Left colon (tissue), 2 donors: ENCODE data around the gene SMAD6. TPM values are rescaled to one million over a fixed set of nuclear protein-coding genes. Genes with fewer than 3 reads are reported as not detected.
A peak's percentile ranks its signal among the peaks of the same experiment; 100 is the strongest.

ENCODE experiments used
- ATAC-seq: fragments of 200-7000 bp; cut with Tn5 transposase; one replicate; pipeline ENCODE4 v1.9.1; 2020; ENCODE audit warnings: mild to moderate bottlenecking, moderate library complexity
- DNase-seq, 2 donors: peaks; one replicate each; pipeline ENCODE4 v3.0.0-alpha.2; 2020
- intact Hi-C, 2 donors: fragments of 100-400 bp; cut with DNase I in 1 of 2; cut with micrococcal nuclease in 1 of 2; formaldehyde crosslinking; loops; one replicate each; pipeline versions ENCODE4 v1.11.2 to v1.14.0; 2022; cut with DNase I, micrococcal nuclease
- total RNA-seq, 2 donors: library from RNA; stranded (reverse); fragmentation: NEBNext Ultra II Directional; extraction: Animal tissue kit (Norgen Biotek cat#: 25700); gene quantifications; one replicate each; pipeline ENCODE4 v1.2.1, GENCODE V29; 2021
- donor health status: DM: no; HTN: no; CAD: no.
- donor health status: DM: yes; HTN: yes; CAD: no.

Gene SMAD6
- total RNA-seq, 2 donors from 2014 or later = 9.6 to 11.2 TPM

GRCh38 chr15:66713843-66714508, 11.9 kb downstream of the SMAD6 start:
- ATAC-seq (no peak), DNase-seq (no peak)
- intact Hi-C loops = no loop called here

- ATAC-seq (peak; percentile 42), DNase-seq (no peak)
Measured at GRCh38 chr15:66714543-66714981, 12.5 kb downstream of the SMAD6 start.

GRCh38 chr15:66715181-66715624, 13.2 kb downstream of the SMAD6 start:
- intact Hi-C loops = no loop called here
- ATAC-seq (peak; percentile 67), DNase-seq (no peak)

More at GRCh38 chr15:66714543-66714981, 12.5 kb downstream of the SMAD6 start:
- intact Hi-C loops = no loop called here

GRCh38 chr15:66715720-66716655, 14.0 kb downstream of the SMAD6 start:
- DNase-seq = no peak
- ATAC-seq = no peak
- intact Hi-C loops = no loop called here

- intact Hi-C loops = no loop called here
- ATAC-seq (no peak), DNase-seq (no peak)
Measured at GRCh38 chr15:66716656-66717020, 14.6 kb downstream of the SMAD6 start.

- ATAC-seq (no peak), DNase-seq (no peak)
- intact Hi-C loops = no loop called here
Measured at GRCh38 chr15:66718220-66718988, 16.4 kb downstream of the SMAD6 start.

GRCh38 chr15:66719471-66719870, 17.4 kb downstream of the SMAD6 start:
- intact Hi-C loops = no loop called here
- no peak for ATAC-seq
- DNase-seq = no peak

- DNase-seq (no peak), ATAC-seq (no peak)
- intact Hi-C loops = no loop called here
Measured at GRCh38 chr15:66720206-66721010, 18.4 kb downstream of the SMAD6 start.

- no peak for DNase-seq
- intact Hi-C loops = no loop called here
- no peak for ATAC-seq
Measured at GRCh38 chr15:66721020-66721419, 19.0 kb downstream of the SMAD6 start.

- intact Hi-C loops = no loop called here
- ATAC-seq (no peak), DNase-seq (no peak)
Measured at GRCh38 chr15:66721501-66721937, 19.5 kb downstream of the SMAD6 start.

- ATAC-seq = no peak
- intact Hi-C loops = no loop called here
- no peak for DNase-seq
Measured at GRCh38 chr15:66721954-66722353, 19.9 kb downstream of the SMAD6 start.

- DNase-seq (no peak), ATAC-seq (peak; percentile 25)
- intact Hi-C loops = no loop called here
Measured at GRCh38 chr15:66722757-66723540, 20.9 kb downstream of the SMAD6 start.

GRCh38 chr15:66723826-66724731, 22.0 kb downstream of the SMAD6 start:
- DNase-seq = no peak
- intact Hi-C loops = no loop called here
- ATAC-seq = no peak

- intact Hi-C loops = no loop called here
- no peak for DNase-seq
- ATAC-seq = no peak
Measured at GRCh38 chr15:66724732-66725463, 22.9 kb downstream of the SMAD6 start.

- intact Hi-C loops = no loop called here
- no peak for ATAC-seq
Measured at GRCh38 chr15:66725464-66725785, 23.4 kb downstream of the SMAD6 start.

GRCh38 chr15:66726386-66726785, 24.4 kb downstream of the SMAD6 start:
- DNase-seq = no peak
- intact Hi-C loops = no loop called here
- ATAC-seq = no peak

More at GRCh38 chr15:66725464-66725785, 23.4 kb downstream of the SMAD6 start:
- DNase-seq = no peak
